Neuron (in vitro differentiated cells): ENCODE results near the gene PPP1R1A.

Experiments used
- H2AFZ ChIP-seq: one replicate; pipeline ENCODE4 v1.6.1; 2013; ENCODE audit warnings: low read depth, mild to moderate bottlenecking, inconsistent platforms, low read length, moderate library complexity
- H3K27me3 ChIP-seq: one replicate; pipeline ENCODE4 v1.6.1; 2013; ENCODE audit warnings: low read length; ENCODE audit not compliant: insufficient read depth
- H3K36me3 ChIP-seq: one replicate; pipeline ENCODE4 v1.6.1; 2013; ENCODE audit warnings: low read length; ENCODE audit not compliant: insufficient read depth
- H3K4me1 ChIP-seq: one replicate; pipeline ENCODE4 v1.6.1; 2013; ENCODE audit warnings: low read length; ENCODE audit not compliant: insufficient read depth
- H3K4me3 ChIP-seq: 2 replicates; pipeline ENCODE4 v1.5.1; 2013; ENCODE audit warnings: mild to moderate bottlenecking, low read length, moderate library complexity
- H3K9me3 ChIP-seq: one replicate; pipeline ENCODE4 v1.6.1; 2013; ENCODE audit warnings: low read length

The PPP1R1A gene

GRCh38 chr12:54529581-54529980 lies 58.9 kb downstream of the PPP1R1A start:
- Histone ChIP-seq H2AFZ (no peak overlapping the region), H3K36me3 (no peaks in the 10 kb centered on the region), H3K4me1 (no peaks in the 10 kb centered on the region), H3K4me3 (no peak overlapping the region), H3K9me3 (no peaks in the 10 kb centered on the region), H3K27me3 (peaks cover 5% of the 10 kb centered on the region)
